DND-41 (cell line): Measurements from ENCODE around the gene SLC16A3.

Experiments
- CTCF ChIP-seq: IDR thresholded peaks from 2 replicates; pipeline ENCODE4 v1.5.1; 2012; ENCODE audit warnings: borderline replicate concordance, low read length, moderate library complexity, mild to moderate bottlenecking; ENCODE audit not compliant: poor library complexity, severe bottlenecking; ENCODE audit errors: extremely low read depth
- EZH2 ChIP-seq: IDR thresholded peaks from 3 replicates; pipeline ENCODE4 v1.6.1; 2012; ENCODE audit warnings: borderline replicate concordance, low read depth, mild to moderate bottlenecking, moderate library complexity, low read length, inconsistent platforms; ENCODE audit not compliant: severe bottlenecking

GRCh38 chr17:82247856-82248671 is 19.2 kb downstream of the SLC16A3 start:
- TF ChIP-seq CTCF (no peak), EZH2 (no peak)
